Bronchial epithelial cell (primary cell): ENCODE results near the gene SHH. TPM values are rescaled to one million over a fixed set of nuclear protein-coding genes. Genes with fewer than 3 reads are reported as not detected.

Experiments
- DNase-seq: peaks from one replicate; pipeline ENCODE4 v3.0.0-alpha.2; 2010; ENCODE audit warnings: low read depth
- FAIRE-seq: peaks from 2 replicates; lab custom pipeline; 2011; peaks lifted over from hg19 to GRCh38; lab: Jason Lieb, UNC
- H3K27me3 ChIP-seq: 2 replicates; pipeline ENCODE4 v1.5.1; 2011; ENCODE audit warnings: low read length; ENCODE audit not compliant: control insufficient read depth, insufficient read depth
- H3K36me3 ChIP-seq: 2 replicates; pipeline ENCODE4 v1.5.1; 2011; ENCODE audit warnings: low read length; ENCODE audit not compliant: control insufficient read depth, insufficient read depth
- H3K4me3 ChIP-seq: 2 replicates; pipeline ENCODE4 v1.5.1; 2011; ENCODE audit warnings: mild to moderate bottlenecking, low read depth, low read length, control low read depth
- CTCF ChIP-seq: IDR thresholded peaks from 2 replicates; pipeline ENCODE4 v1.5.1; 2011; ENCODE audit warnings: mild to moderate bottlenecking, moderate library complexity, low read length, control low read depth, inconsistent platforms; ENCODE audit not compliant: insufficient read depth, severe bottlenecking
- total RNA-seq: library from RNA; depleted of rRNA; stranded (reverse); fragments of >200 nt; gene quantifications from 2 replicates; pipeline ENCODE4 v1.2.1, GENCODE V29; 2014

The SHH gene
- total RNA-seq, 1 donor from 2014 or later, result not detected

DNA sequence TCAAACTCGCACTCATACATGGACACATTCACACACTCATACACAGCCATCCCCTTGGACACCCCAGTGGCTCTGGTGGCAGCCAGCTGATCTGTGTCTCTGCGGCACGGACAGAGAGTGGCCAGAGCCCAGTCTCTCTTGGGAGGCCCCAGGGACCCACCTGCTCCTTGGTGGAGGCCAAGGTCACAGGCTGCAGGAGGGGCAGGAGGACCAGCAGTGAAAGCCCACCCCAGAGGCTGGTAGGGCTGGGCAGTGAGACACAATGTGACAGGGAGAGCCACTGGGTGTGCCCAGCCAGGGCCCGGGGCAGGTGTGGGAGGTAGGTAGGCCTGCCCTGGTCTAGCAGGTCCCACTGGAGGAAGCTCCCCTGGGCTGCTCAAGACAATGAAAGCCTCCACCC, 18.5 kb downstream of the SHH start:
- no peaks in the 10 kb centered on the region for H3K36me3 ChIP-seq
- no peak for DNase-seq
- no peak overlapping the region for H3K4me3 ChIP-seq
- H3K27me3 ChIP-seq, result no peaks in the 10 kb centered on the region
- no peak for TF ChIP-seq CTCF
- FAIRE-seq, result no peak

GRCh38 chr7:155792999-155793560, 19.2 kb downstream of the SHH start:
- Histone ChIP-seq H3K36me3 (no peaks in the 10 kb centered on the region), H3K27me3 (no peaks in the 10 kb centered on the region), H3K4me3 (no peak overlapping the region)
- peak; percentile 93 for FAIRE-seq
- no peak for TF ChIP-seq CTCF
- no peak for DNase-seq

- TF ChIP-seq CTCF, result no peak
- no peak overlapping the region for H3K4me3 ChIP-seq
- DNase-seq (no peak), FAIRE-seq (no peak)
- no peaks in the 10 kb centered on the region for H3K27me3 ChIP-seq
- no peaks in the 10 kb centered on the region for H3K36me3 ChIP-seq
Observed at GRCh38 chr7:155792315-155792960, 19.8 kb downstream of the SHH start.

GRCh38 chr7:155791836-155792235, 20.4 kb downstream of the SHH start:
- Histone ChIP-seq H3K4me3 (no peak overlapping the region), H3K36me3 (no peaks in the 10 kb centered on the region), H3K27me3 (no peaks in the 10 kb centered on the region)
- TF ChIP-seq CTCF, result no peak
- DNase-seq (no peak), FAIRE-seq (peak; percentile 98)

GRCh38 chr7:155791214-155791737, 21.0 kb downstream of the SHH start:
- Histone ChIP-seq H3K36me3 (no peaks in the 10 kb centered on the region), H3K4me3 (no peak overlapping the region), H3K27me3 (no peaks in the 10 kb centered on the region)
- no peak for TF ChIP-seq CTCF
- DNase-seq (no peak), FAIRE-seq (no peak)
